Peyer's patch (tissue), 4 donors: ENCODE data around the gene LYZL4. TPM values are rescaled to one million over a fixed set of nuclear protein-coding genes. Genes with fewer than 3 reads are reported as not detected.

Experiments
- DNase-seq, 3 donors: peaks; one replicate each; pipeline ENCODE4 v3.0.0-alpha.2; 2017 to 2019
- H3K27ac ChIP-seq, 4 donors: fragments of 200-600 bp; sonication (generic); one replicate each; pipeline ENCODE4 v1.5.1; 2016 to 2019
- H3K27me3 ChIP-seq, 2 donors: fragments of 200-600 bp; sonication (generic); one replicate each; pipeline ENCODE4 v1.5.1; 2019
- H3K36me3 ChIP-seq, 3 donors: fragments of 200-600 bp; sonication (generic); one replicate each; pipeline ENCODE4 v1.5.1; 2016 to 2019
- H3K4me1 ChIP-seq, 4 donors: fragments of 200-600 bp; sonication (generic); one replicate each; pipeline ENCODE4 v1.5.1; 2016 to 2019
- H3K4me3 ChIP-seq, 4 donors: fragments of 200-600 bp; sonication (generic); 1 replicate in 3 of 4; 2 replicates in 1 of 4; pipeline ENCODE4 v1.5.1; 2016 to 2019; ENCODE audit warnings: mild to moderate bottlenecking in 1 of 4
- H3K9me3 ChIP-seq, 4 donors: fragments of 200-600 bp; sonication (generic); one replicate each; pipeline ENCODE4 v1.5.1; 2016 to 2019; ENCODE audit warnings: mild to moderate bottlenecking in 1 of 4
- POLR2A ChIP-seq, 2 donors: fragments of 450-650 bp; IDR thresholded peaks; one replicate each; pipeline ENCODE4 v1.5.1; 2017; ENCODE audit warnings: antibody characterized with exemption in 2 of 2, mild to moderate bottlenecking in 2 of 2, moderate library complexity in 2 of 2
- total RNA-seq, 4 donors: library from RNA; depleted of rRNA; stranded (reverse); fragments of >200 nt; gene quantifications; one replicate each; pipeline ENCODE4 v1.1.0, GENCODE V29; 2016
- TF ChIP-seq, protein P1 (sequence below), 6 experiments: fragments of 450-650 bp in 4 of 6; fragments of 200-600 bp in 2 of 6; sonication (generic) in 1 of 6; IDR thresholded peaks; one replicate each; pipeline ENCODE4 v1.5.1; 2017 to 2019; ENCODE audit warnings: antibody characterized with exemption in 6 of 6, mild to moderate bottlenecking in 3 of 6, moderate library complexity in 1 of 6

Gene LYZL4
- total RNA-seq, 4 donors from 2014 or later, result not detected

DNA sequence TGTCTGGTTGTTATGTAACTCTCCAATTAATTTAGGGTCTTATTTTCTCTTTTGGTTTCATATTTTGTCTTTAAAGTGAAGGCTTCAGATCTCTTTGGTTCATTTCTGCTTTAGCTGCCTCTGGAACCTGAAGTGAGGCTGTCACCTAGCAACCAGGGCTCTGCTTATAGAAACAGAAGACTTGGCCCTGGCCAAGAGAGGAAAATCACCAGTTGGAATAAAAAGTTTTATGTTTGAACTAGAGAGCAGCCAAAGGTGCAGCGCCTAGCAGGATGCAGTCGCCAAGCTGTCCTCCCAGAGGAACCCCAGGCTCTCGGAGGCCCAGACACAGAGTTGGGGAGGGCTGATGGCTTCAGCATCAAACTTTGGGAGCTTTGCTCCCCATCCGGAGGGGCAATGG, 41.1 kb downstream of the LYZL4 start:
- H3K4me1 ChIP-seq, result peaks cover 0 to 7% (median 0%) of the 10 kb centered on the region in 4 donors
- TF ChIP-seq POLR2A (IDR thresholded peaks at IDR 0.05), result no peak
- H3K27me3 ChIP-seq, result no peaks in the 10 kb centered on the region
- no peak overlapping the region for H3K27ac ChIP-seq
- H3K9me3 ChIP-seq, result no peaks in the 10 kb centered on the region
- no peaks in the 10 kb centered on the region for H3K36me3 ChIP-seq
- H3K4me3 ChIP-seq, result no peak overlapping the region
- DNase-seq, result peak in 1 of 3 donors; percentile 47

DNA sequence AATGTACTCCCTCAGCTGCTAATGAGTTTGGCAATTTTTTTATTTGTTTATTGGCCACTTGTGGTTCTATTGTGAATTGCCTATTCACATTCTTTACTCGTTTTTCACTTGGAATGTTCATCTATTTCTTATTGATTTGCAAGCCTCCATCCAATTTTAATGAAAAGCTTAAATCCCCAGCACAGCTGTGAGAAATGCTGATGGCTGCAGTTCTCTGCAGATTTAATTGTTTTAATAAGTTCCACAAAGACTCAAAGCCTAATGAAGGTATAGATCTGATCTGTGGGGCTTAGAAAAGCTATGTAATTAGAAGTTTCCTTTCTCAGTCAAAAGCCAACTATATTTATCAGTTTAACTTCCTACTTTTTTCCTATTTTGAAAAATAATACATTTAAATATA, 41.5 kb downstream of the LYZL4 start:
- peaks cover 0 to 7% (median 0%) of the 10 kb centered on the region in 4 donors for H3K4me1 ChIP-seq
- no peaks in the 10 kb centered on the region for H3K36me3 ChIP-seq
- no peak overlapping the region for H3K27ac ChIP-seq
- no peak for DNase-seq
- H3K27me3 ChIP-seq, result no peaks in the 10 kb centered on the region
- H3K4me3 ChIP-seq, result no peak overlapping the region
- TF ChIP-seq POLR2A (IDR thresholded peaks at IDR 0.05), result no peak
- TF ChIP-seq, protein P1, sequence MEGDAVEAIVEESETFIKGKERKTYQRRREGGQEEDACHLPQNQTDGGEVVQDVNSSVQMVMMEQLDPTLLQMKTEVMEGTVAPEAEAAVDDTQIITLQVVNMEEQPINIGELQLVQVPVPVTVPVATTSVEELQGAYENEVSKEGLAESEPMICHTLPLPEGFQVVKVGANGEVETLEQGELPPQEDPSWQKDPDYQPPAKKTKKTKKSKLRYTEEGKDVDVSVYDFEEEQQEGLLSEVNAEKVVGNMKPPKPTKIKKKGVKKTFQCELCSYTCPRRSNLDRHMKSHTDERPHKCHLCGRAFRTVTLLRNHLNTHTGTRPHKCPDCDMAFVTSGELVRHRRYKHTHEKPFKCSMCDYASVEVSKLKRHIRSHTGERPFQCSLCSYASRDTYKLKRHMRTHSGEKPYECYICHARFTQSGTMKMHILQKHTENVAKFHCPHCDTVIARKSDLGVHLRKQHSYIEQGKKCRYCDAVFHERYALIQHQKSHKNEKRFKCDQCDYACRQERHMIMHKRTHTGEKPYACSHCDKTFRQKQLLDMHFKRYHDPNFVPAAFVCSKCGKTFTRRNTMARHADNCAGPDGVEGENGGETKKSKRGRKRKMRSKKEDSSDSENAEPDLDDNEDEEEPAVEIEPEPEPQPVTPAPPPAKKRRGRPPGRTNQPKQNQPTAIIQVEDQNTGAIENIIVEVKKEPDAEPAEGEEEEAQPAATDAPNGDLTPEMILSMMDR (IDR thresholded peaks at IDR 0.05), result no peak
- H3K9me3 ChIP-seq, result no peaks in the 10 kb centered on the region

DNA sequence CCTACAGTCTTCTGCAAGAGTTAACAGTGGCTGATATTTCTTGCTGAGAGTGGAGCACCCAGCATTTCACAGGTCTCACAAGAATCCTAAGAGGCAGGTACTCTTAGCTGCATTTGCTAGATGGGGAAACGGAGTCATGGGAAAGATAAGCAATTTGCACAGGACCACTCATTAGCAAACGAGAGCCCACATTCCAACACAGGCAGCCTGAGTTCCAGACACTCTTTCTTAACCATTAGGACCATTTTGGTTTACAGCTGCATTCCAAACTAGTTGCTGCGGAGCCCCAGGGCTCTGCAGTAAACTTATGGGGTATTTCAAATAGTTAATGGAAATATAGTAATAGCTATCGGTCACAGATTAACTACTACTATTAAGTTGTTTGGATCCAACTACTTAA, 42.5 kb downstream of the LYZL4 start:
- no peak for DNase-seq
- Histone ChIP-seq H3K4me1 (peaks cover 0 to 7% (median 0%) of the 10 kb centered on the region in 4 donors), H3K4me3 (no peak overlapping the region), H3K9me3 (no peaks in the 10 kb centered on the region), H3K27me3 (no peaks in the 10 kb centered on the region), H3K36me3 (no peaks in the 10 kb centered on the region), H3K27ac (no peak overlapping the region)
- no peak for TF ChIP-seq POLR2A (IDR thresholded peaks at IDR 0.05)
- TF ChIP-seq, protein P1 (IDR thresholded peaks at IDR 0.05), result no peak

DNA sequence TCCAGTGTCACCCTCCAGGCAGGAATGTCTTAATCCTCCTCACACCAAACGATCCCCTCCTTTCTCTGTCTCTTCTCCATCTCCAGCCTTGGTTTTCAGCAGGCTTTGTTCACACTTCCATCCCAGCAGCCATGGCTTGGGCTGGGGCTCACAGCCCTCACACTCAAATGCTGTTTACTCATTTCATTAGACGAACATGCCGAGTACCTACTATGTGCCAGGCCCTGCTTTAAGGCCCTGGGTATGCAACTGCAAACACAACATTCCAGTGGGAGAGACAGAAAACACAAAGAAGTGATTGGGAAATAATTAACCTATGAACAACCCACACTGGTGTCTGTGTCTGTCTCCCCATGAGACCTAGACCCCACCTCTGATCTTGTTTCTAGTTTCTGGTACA, 43.9 kb downstream of the LYZL4 start:
- DNase-seq, result no peak
- Histone ChIP-seq H3K4me3 (no peak overlapping the region), H3K4me1 (peaks cover 0 to 7% (median 0%) of the 10 kb centered on the region in 4 donors), H3K27ac (no peak overlapping the region), H3K9me3 (no peaks in the 10 kb centered on the region), H3K27me3 (no peaks in the 10 kb centered on the region), H3K36me3 (no peaks in the 10 kb centered on the region)
- TF ChIP-seq POLR2A (IDR thresholded peaks at IDR 0.05), result no peak
- TF ChIP-seq, protein P1 (IDR thresholded peaks at IDR 0.05), result no peak

DNA sequence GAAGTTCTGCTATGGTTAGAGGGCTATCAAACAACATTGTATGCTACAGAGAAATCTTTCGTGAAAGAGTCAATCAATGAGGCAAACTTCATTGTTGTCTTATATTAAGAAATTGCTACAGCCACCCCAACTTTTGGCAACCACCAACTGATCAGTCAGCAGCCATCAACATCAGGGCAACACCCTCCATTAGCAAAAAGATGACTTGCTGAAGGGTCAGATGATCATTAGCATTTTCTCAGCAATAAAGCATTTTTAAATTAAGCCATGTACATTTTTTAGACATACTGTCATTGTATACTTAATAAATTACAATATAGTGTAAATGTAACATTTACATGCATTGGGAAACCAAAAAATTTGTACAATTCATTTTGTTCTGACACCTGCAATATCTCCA, 53.1 kb downstream of the LYZL4 start:
- no peaks in the 10 kb centered on the region for H3K9me3 ChIP-seq
- no peaks in the 10 kb centered on the region for H3K4me1 ChIP-seq
- H3K27me3 ChIP-seq, result no peaks in the 10 kb centered on the region
- H3K27ac ChIP-seq, result no peak overlapping the region
- no peak for DNase-seq
- no peaks in the 10 kb centered on the region for H3K36me3 ChIP-seq
- TF ChIP-seq, protein P1 (IDR thresholded peaks at IDR 0.05), result no peak
- no peak for TF ChIP-seq POLR2A (IDR thresholded peaks at IDR 0.05)
- H3K4me3 ChIP-seq, result no peak overlapping the region

DNA sequence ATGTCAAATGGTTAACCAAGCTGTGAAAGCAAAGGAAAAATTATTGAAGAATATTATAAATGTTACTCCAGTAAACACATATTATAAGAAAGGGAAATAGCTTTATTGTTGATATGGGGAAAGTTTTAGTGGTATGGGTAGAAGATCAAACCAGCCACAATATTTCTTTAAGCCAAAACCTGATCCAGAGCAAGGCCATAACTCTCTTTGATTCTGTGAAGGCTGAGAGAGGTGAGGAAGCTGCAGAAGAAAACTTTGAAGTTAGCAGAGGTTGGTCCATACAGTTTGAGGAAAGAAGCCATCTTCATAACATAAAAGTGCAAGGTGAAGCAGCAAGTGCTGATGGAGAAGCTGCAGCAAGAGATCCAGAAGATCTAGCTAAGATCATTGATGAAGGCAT, 54.8 kb downstream of the LYZL4 start:
- H3K9me3 ChIP-seq, result no peaks in the 10 kb centered on the region
- TF ChIP-seq, protein P1 (IDR thresholded peaks at IDR 0.05), result no peak
- no peak for TF ChIP-seq POLR2A (IDR thresholded peaks at IDR 0.05)
- DNase-seq, result no peak
- no peak overlapping the region for H3K27ac ChIP-seq
- no peak overlapping the region for H3K4me3 ChIP-seq
- H3K4me1 ChIP-seq, result no peaks in the 10 kb centered on the region
- H3K36me3 ChIP-seq, result no peaks in the 10 kb centered on the region
- H3K27me3 ChIP-seq, result no peaks in the 10 kb centered on the region
